ENCODE data around the gene LPP. TPM values are rescaled to one million over a fixed set of nuclear protein-coding genes. Genes with fewer than 3 reads are reported as not detected.

LPP gene
- total and polyA plus RNA-seq, 2 donors (not counting 1 experiment from before 2014, with no cell fraction given) = 7.6 to 81.7 TPM

DNA sequence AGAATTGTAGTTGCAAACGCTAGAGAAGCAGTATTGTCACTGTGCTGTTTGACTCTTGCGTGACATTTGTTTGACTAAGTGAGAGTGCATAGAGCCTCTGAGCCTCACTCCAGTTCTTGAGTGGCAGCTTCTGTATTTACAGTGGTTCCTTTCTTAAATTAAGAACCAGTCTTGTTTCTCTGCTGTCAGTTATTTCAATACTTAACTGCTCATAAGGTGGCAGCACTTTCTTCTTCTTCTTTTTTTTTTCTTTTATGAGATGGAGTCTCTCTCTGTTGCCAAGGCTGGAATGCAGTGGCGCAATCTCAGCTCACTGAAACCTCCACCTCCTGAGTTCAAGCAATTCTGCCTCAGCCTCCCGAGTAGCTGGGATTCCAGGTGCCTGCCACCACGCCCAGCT is 372.1 kb downstream of the LPP start:
- peaks cover 13% of the 10 kb centered on the region for H3K4me1 Mint-ChIP-seq
- Histone ChIP-seq H3K36me3 (replicated peaks in 1 of 2; ENCODE audit: control extremely low read depth in 1 of 2, control insufficient read depth in 1 of 2, extremely low read depth in 1 of 2, insufficient read depth in 2 of 2, low read length in 1 of 2) (peaks cover 3 to 4% of the 10 kb centered on the region in 2 experiments), H4K20me1 (ENCODE audit: control insufficient read depth, insufficient read depth, low read length, poor library complexity, severe bottlenecking) (no peaks in the 10 kb centered on the region), H3K27ac (ENCODE audit: low read length in 2 of 2) (no peak overlapping the region), H3K4me2 (replicated peaks; ENCODE audit: low read depth, low read length, poor library complexity, severe bottlenecking) (no peak overlapping the region), H3K27me3 (replicated peaks in 1 of 4; ENCODE audit: control extremely low read depth in 1 of 4, control insufficient read depth in 3 of 4, insufficient read depth in 4 of 4, low read length in 3 of 4) (no peaks in the 10 kb centered on the region), H2AFZ (ENCODE audit: insufficient read depth, low read depth, low read length, poor library complexity, severe bottlenecking) (no peak overlapping the region), H3K9ac (ENCODE audit: low read length) (no peak overlapping the region), H3K9me3 (ENCODE audit: control extremely low read depth in 1 of 3, control insufficient read depth in 2 of 3, insufficient read depth in 1 of 3, low read length in 2 of 3) (peaks cover 0 to 2% (median 0%) of the 10 kb centered on the region in 3 donors), H3K4me1 (ENCODE audit: control insufficient read depth in 2 of 2, insufficient read depth in 2 of 2, low read length in 2 of 2) (peaks cover 5 to 6% of the 10 kb centered on the region in 2 donors), H3K79me2 (ENCODE audit: control insufficient read depth, insufficient read depth, low read length) (no peaks in the 10 kb centered on the region), H3K4me3 (ENCODE audit: control extremely low read depth in 1 of 5, extremely low read depth in 1 of 5, insufficient read depth in 1 of 5, low read depth in 2 of 5, low read length in 4 of 5) (no peak overlapping the region)
- POLR2A ChIA-PET = no interaction called here
- H3K27me3 Mint-ChIP-seq = no peaks in the 10 kb centered on the region
- no peak overlapping the region for H3K27ac Mint-ChIP-seq
- no peak for ATAC-seq (ENCODE audit: low read depth)
- WGBS (ENCODE audit: insufficient coverage) = 95% methylated on average over 4 of the region's 5 CpGs
- no peak for TF ChIP-seq EZH2 (IDR thresholded peaks at IDR 0.05; ENCODE audit: borderline replicate concordance, insufficient read depth, low read depth, low read length, poor library complexity, severe bottlenecking)
- TF ChIP-seq, protein P1, sequence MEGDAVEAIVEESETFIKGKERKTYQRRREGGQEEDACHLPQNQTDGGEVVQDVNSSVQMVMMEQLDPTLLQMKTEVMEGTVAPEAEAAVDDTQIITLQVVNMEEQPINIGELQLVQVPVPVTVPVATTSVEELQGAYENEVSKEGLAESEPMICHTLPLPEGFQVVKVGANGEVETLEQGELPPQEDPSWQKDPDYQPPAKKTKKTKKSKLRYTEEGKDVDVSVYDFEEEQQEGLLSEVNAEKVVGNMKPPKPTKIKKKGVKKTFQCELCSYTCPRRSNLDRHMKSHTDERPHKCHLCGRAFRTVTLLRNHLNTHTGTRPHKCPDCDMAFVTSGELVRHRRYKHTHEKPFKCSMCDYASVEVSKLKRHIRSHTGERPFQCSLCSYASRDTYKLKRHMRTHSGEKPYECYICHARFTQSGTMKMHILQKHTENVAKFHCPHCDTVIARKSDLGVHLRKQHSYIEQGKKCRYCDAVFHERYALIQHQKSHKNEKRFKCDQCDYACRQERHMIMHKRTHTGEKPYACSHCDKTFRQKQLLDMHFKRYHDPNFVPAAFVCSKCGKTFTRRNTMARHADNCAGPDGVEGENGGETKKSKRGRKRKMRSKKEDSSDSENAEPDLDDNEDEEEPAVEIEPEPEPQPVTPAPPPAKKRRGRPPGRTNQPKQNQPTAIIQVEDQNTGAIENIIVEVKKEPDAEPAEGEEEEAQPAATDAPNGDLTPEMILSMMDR (IDR thresholded peaks at IDR 0.05) = no peak
- no peak for DNase-seq
- CTCF ChIA-PET = no interaction called here
- no peaks in the 10 kb centered on the region for H3K9me3 Mint-ChIP-seq (ENCODE audit: insufficient read depth)
- intact Hi-C loops (cut with micrococcal nuclease) = no loop called here
- H3K4me3 Mint-ChIP-seq = no peak overlapping the region

DNA sequence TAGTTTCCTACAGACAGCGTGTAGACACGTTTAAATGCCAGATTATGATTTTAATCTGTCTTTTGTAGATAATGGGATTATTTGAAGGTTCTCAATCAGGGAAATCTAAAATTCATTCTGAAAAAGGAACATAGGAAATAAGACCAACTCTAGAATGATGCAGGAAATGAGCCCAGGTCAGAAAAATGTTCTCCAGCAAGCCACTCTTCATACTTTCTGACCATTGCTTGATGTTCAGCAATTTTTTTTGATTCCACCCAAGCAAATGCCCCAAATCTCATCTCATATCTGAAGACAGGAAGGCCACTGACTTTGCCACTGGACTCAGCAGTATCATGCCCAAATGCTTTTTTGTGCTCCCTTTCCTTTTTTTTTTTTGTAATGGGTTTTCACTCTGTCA is 373.4 kb downstream of the LPP start:
- Histone ChIP-seq H3K9ac (ENCODE audit: low read length) (no peak overlapping the region), H3K9me3 (ENCODE audit: control extremely low read depth in 1 of 3, control insufficient read depth in 2 of 3, insufficient read depth in 1 of 3, low read length in 2 of 3) (peaks cover 0 to 2% (median 0%) of the 10 kb centered on the region in 3 donors), H4K20me1 (ENCODE audit: control insufficient read depth, insufficient read depth, low read length, poor library complexity, severe bottlenecking) (no peaks in the 10 kb centered on the region), H3K27me3 (replicated peaks in 1 of 4; ENCODE audit: control extremely low read depth in 1 of 4, control insufficient read depth in 3 of 4, insufficient read depth in 4 of 4, low read length in 3 of 4) (no peaks in the 10 kb centered on the region), H3K27ac (ENCODE audit: low read length in 2 of 2) (no peak overlapping the region), H3K4me3 (ENCODE audit: control extremely low read depth in 1 of 5, extremely low read depth in 1 of 5, insufficient read depth in 1 of 5, low read depth in 2 of 5, low read length in 4 of 5) (no peak overlapping the region), H3K4me2 (replicated peaks; ENCODE audit: low read depth, low read length, poor library complexity, severe bottlenecking) (no peak overlapping the region), H2AFZ (ENCODE audit: insufficient read depth, low read depth, low read length, poor library complexity, severe bottlenecking) (no peak overlapping the region), H3K79me2 (ENCODE audit: control insufficient read depth, insufficient read depth, low read length) (no peaks in the 10 kb centered on the region), H3K36me3 (replicated peaks in 1 of 2; ENCODE audit: control extremely low read depth in 1 of 2, control insufficient read depth in 1 of 2, extremely low read depth in 1 of 2, insufficient read depth in 2 of 2, low read length in 1 of 2) (peaks cover 3 to 4% of the 10 kb centered on the region in 2 experiments), H3K4me1 (ENCODE audit: control insufficient read depth in 2 of 2, insufficient read depth in 2 of 2, low read length in 2 of 2) (peaks cover 5 to 6% of the 10 kb centered on the region in 2 donors)
- no peaks in the 10 kb centered on the region for H3K9me3 Mint-ChIP-seq (ENCODE audit: insufficient read depth)
- DNase-seq (no peak), ATAC-seq (ENCODE audit: low read depth) (no peak)
- no peak overlapping the region for H3K27ac Mint-ChIP-seq
- peaks cover 11% of the 10 kb centered on the region for H3K4me1 Mint-ChIP-seq
- CTCF ChIA-PET = interaction anchor here (0.7 kb wide), 1 partner anchor 50 kb away, joined by 3 read pairs; no protein-coding TSS in a partner anchor
- TF ChIP-seq EZH2 (IDR thresholded peaks at IDR 0.05; ENCODE audit: borderline replicate concordance, insufficient read depth, low read depth, low read length, poor library complexity, severe bottlenecking) = no peak
- TF ChIP-seq, protein P1 (IDR thresholded peaks at IDR 0.05) = no peak
- intact Hi-C loops (cut with micrococcal nuclease) = no loop called here
- no CpG with 5 or more reads among the region's 2 CpGs for WGBS (ENCODE audit: insufficient coverage)
- no peak overlapping the region for H3K4me3 Mint-ChIP-seq
- no peaks in the 10 kb centered on the region for H3K27me3 Mint-ChIP-seq
- POLR2A ChIA-PET = interaction anchor here (0.6 kb wide), 1 partner anchor 160 kb away, joined by 4 read pairs; no protein-coding TSS in a partner anchor
